ENCODE data around the gene WNT7A.

WNT7A gene

GRCh38 chr3:13827256-13827655 lies 52.6 kb downstream of the WNT7A start:
- DNase-seq (ENCODE audit: low spot score) = no peak

- no peak for DNase-seq (ENCODE audit: low spot score)
These were observed 53.2 kb downstream of the WNT7A start for GRCh38 chr3:13826672-13827071.

- DNase-seq (ENCODE audit: low spot score) = no peak
These were observed 54.0 kb downstream of the WNT7A start for GRCh38 chr3:13825821-13826220.

- DNase-seq (ENCODE audit: low spot score) = no peak
These were observed 54.6 kb downstream of the WNT7A start for GRCh38 chr3:13825311-13825579.

- no peak for DNase-seq (ENCODE audit: low spot score)
These were observed 55.2 kb downstream of the WNT7A start for GRCh38 chr3:13824521-13825310.

DNA sequence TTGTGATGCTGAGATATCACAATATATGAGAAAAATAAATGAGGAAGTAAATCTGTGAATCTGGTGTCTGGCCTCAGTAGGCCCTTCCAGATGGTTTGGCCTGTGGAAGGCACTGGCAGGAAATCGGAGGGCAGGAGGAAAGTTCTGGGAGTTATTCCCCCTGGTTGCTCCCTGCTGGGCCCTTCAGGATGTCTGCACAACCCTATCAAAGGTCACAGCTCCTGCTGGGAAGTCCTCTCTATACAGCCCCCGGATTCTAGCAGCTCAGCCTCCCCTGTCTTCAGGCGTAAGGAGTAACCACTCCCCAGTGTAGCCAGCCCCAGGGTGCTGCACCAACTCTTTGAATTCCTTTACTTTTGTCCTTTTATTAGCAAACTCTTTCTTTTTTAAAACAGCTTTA lies 56.2 kb downstream of the WNT7A start:
- no peak for DNase-seq (ENCODE audit: low spot score)

DNA sequence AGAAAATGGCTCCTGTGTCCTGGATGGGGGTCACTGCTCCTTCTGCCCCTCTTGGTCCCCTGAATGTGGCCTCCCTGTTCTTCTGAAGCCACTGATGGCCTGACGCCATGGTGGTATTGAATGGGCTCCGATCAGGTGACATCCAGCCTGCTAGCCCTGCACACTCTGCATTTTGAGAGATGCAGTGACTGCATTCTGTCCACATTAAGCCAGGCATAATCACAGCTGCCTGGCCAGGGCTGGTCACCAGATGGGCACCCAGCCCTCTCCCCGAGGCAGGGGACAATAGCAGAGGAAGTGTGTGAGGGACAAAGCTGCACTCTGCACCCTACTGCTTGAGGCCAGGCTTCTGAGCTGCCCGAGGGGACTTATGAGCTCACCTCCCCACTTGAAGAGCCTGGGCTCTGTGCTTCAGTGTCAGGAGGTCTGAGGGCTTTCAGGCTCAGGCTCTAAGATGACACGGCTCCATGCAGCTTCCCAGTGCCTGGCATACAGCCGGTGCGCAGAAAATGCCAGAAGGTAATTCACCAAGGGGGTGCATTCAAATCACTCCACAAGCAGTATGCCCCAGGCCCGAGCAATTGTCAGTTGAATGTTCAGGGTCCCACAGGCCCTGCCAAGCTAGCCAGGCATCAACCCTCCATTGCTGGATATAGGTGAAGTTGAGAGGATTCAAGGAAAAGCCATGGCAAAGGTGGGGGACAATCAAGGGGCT lies 56.8 kb downstream of the WNT7A start:
- no peak for DNase-seq (ENCODE audit: low spot score)

DNA sequence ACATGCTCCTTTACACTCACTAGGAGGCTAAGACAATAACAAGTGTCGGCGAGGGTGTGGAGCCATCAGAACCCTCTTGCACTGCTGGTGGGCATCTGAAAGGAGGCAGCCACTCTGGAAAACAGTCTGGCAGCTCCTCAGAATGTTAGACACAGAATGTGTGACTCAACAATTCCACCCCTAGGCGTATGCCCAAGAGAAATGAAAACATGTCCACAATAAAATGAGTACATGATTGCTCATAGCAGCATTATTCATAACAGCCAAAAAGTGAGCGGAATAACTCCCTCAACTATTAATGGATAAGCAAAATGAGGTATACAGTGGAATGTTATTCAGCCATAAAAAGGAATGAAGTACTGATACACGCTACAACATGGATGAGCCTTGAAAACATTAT lies 57.8 kb downstream of the WNT7A start:
- no peak for DNase-seq (ENCODE audit: low spot score)

- no peak for DNase-seq (ENCODE audit: low spot score)
These were observed 58.7 kb downstream of the WNT7A start for GRCh38 chr3:13821126-13821525.

- DNase-seq (ENCODE audit: low spot score) = no peak
These were observed 61.0 kb downstream of the WNT7A start for GRCh38 chr3:13818919-13819318.

DNA sequence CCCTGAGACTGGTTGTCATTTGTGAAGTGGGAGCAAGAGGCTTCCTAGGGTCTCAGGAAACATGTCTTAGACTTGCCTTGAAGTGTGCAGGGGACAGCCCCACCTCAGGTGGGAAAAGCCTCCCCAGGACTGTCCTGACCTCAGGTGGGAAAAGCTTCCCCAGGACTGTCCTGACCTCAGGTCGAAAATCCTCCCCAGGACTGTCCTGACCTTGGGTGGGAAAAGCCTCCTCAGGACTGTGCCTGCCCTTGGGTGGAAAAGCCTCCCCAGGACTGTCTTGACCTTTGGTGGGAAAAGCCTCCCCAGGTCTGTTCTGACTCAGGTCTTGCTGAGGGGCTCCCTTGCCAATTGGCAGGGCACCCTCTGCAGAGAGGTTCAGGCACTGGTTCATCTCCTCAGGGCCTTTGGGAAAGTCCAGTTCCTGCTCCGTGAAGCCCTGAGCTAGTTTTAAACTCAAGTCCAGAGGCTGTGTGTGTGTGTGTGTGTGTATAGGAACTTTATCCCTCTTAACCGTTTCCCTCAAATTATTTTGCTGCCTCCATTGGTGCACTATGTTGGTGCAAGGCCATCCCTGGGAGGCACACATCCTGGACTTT lies 64.7 kb downstream of the WNT7A start:
- DNase-seq (ENCODE audit: low spot score) = no peak

- DNase-seq (ENCODE audit: low spot score) = no peak
These were observed 67.8 kb downstream of the WNT7A start for GRCh38 chr3:13812034-13812471.

DNA sequence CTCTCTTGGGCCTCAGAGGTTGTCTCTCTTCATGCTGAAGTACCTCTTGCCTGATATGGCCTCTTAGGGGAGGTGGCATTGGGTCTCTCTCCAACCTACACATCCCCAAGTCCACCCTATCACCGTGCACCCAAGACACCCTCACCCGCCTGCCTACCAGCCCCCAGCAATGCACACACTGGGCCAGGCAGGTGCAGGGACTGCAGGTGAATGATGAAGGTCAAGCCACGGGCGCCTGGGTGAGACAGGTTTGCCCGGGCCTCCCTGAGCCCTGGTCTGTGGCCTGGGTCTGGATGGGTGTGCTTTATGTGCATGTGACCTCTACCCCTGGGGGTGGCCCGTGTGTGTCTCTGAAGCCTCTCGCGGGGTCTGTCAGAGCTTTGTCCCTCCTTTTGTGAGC lies 68.3 kb downstream of the WNT7A start:
- DNase-seq (ENCODE audit: low spot score) = no peak

DNA sequence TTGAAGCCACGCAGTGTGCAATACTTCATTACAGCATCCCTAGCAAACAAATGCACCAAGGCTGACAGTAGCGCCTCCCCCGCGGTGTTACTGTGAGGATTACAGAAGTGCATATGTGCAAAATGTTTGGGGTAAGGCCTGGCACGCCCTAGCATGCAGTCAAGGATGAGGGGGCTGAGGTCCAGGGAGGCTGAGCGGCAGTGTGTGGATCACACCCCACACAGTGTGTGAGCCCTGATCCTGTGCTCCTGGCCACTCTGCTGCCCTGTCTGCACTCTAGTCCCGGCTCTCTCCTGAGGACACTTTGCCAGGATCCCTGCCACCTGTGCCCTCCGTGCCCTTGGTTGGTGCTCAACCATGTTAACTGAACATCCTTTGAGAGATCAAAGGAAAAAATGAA lies 71.3 kb downstream of the WNT7A start:
- no peak for DNase-seq (ENCODE audit: low spot score)

GRCh38 chr3:13801361-13802204 lies 78.3 kb downstream of the WNT7A start:
- DNase-seq (ENCODE audit: low spot score) = no peak

DNA sequence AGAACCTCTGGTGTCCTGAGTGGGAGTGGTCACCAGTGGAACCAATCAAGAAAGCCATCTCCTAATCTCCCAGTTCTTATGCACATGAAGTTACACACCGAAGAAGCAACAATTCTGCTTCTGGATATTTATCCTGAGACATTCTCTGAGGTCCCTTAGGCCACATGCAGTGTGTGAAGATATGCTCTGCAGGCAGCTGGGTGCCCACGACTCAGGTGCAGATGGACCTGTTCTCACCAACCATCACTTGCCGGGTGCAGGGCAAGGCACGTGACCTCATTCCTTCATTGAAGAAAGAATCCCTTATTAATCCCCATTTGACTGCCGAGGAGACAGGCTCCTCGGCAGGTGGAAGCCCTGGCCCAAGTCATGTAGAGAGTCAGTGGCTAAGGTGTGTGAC lies 79.8 kb downstream of the WNT7A start:
- no peak for DNase-seq (ENCODE audit: low spot score)

GRCh38 chr3:13798401-13798800 lies 81.5 kb downstream of the WNT7A start:
- no peak for DNase-seq (ENCODE audit: low spot score)

DNA sequence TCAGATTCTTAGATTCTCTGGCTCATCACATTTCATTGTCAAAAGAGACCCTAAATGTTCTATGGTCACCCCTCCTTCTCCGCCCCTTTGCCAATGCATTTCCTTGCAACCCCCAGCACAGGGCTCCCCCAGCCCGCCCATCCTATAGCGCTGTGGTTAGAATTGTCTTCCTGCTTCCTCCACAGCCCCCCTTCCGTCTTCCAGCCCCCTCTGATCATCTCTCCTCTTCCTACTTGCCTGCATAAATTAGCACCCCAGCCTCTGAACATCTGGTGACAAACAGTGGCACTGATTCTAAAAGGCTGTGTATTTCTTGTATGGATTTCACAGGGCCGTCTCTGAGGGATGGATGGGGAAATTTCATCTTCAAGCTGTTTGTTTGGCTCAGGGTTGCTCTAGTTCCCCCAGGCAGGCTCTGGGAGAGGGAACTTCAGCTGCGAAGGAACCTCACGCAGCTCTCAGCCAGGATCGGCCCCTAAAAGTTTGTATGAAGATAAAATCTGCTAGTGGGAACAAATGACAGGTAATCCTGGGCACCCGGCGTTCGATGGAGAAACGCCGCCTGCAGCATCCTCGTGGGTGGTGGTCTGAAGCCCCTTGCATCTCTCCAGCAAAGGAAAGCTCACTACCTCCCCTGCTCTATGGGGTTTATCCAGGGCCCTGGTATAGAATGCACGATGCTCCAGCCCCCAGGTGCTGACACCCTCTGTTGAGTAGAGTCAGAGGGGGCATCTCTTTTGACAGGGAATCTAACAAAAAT lies 83.0 kb downstream of the WNT7A start:
- DNase-seq (ENCODE audit: low spot score) = no peak

- no peak for DNase-seq (ENCODE audit: low spot score)
These were observed 84.1 kb downstream of the WNT7A start for GRCh38 chr3:13795816-13796215.

DNA sequence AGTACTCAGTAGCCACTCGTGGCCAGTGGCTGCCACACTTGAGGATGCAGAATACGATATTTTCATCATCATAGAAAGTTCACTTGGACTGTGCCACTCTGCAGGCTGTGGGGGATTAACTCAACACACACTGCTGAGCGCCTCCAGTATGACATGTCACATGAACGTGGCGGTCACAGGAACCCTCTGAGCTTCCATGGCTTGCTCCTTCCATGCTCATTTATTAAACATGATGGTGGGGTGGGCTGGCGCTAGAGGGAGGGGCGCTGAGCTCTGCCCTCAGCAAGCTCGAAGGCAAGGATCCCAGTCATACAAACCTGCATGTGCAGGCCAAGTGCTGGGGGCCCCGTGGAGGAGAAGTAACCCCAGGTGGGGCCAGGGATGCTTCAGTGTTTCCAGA lies 85.5 kb downstream of the WNT7A start:
- DNase-seq (ENCODE audit: low spot score) = no peak

DNA sequence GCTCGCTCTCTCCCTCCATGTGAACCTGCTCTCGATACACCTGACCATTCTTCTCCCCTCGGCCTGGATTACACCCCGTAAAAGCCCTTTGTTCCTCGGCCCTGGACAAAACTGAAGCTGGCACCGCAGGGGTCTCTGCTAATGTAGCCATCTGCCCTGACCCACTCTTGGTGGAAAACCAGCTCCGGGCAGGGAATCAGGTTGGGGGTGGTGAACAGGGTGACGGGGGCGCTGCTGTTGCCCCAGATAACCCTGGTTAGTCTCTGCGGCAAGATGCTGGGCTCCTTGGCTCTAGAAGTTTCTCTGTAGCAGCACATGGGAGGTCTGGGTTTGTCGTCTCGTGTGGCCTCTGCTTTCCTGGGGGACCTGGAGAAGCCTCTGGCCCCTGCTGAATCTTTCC lies 86.4 kb downstream of the WNT7A start:
- DNase-seq (ENCODE audit: low spot score) = no peak

Data from CD4-positive, alpha-beta T cell treated with Interleukin-6 at 100 ng/mL for 8 hours (primary cell).